ENCODE data around the gene ACVR1.

GRCh38 chr2:157744571-157745076 is 131.5 kb downstream of the ACVR1 start:
- TF ChIP-seq CTCF (IDR thresholded peaks at IDR 0.05; ENCODE audit: extremely low read depth in 1 of 2, insufficient read depth in 1 of 2, low read depth in 1 of 2, low read length in 2 of 2), result no peak
- TF ChIP-seq POLR2AphosphoS5 (IDR thresholded peaks at IDR 0.05; ENCODE audit: insufficient read depth, low read depth, low read length), result no peak
- TF ChIP-seq POLR2A (IDR thresholded peaks at IDR 0.05; ENCODE audit: low read depth, low read length), result no peak
- no peak for TF ChIP-seq EZH2 (IDR thresholded peaks at IDR 0.05; ENCODE audit: borderline replicate concordance, low read depth, low read length, severe bottlenecking)
- no peak for TF ChIP-seq GATA2 (IDR thresholded peaks at IDR 0.05; ENCODE audit: insufficient read depth, insufficient read length, low read depth, low read length)

Measured in endothelial cell of umbilical vein (primary cell).